A673 (cell line): ENCODE data around the gene HGF. TPM values are rescaled to one million over a fixed set of nuclear protein-coding genes. Genes with fewer than 3 reads are reported as not detected.
A peak's percentile ranks its signal among the peaks of the same experiment; 100 is the strongest.

Experiments used
- BruUV-seq: library from RNA; stranded (reverse); fragments of 400-500 nt; replicated peaks from 2 replicates; lab custom pipeline; 2021; lab: Mats Ljungman, UMichigan
- CTCF ChIA-PET: fragments of 300-600 bp; sonication (Branson Sonifier 250); formaldehyde crosslinking; loops from one replicate; lab custom pipeline; 2022; ENCODE audit warnings: antibody characterized with exemption; lab: Charles Lee
- POLR2A ChIA-PET: fragments of 300-600 bp; sonication (Branson Sonifier 250); formaldehyde crosslinking; loops from one replicate; lab custom pipeline; 2022; ENCODE audit warnings: antibody characterized with exemption; ENCODE audit not compliant: low non-redundant PET; lab: Charles Lee
- DNase-seq: peaks from one replicate; pipeline ENCODE4 v3.0.0-alpha.2; 2015; ENCODE audit warnings: low spot score
- H3K27ac ChIP-seq: fragments of 200-600 bp; sonication (generic); 2 replicates; pipeline ENCODE4 v1.5.1; 2016; ENCODE audit warnings: mixed run types, low read depth, mild to moderate bottlenecking, mixed read lengths, antibody characterized with exemption, low read length; ENCODE audit not compliant: poor library complexity, severe bottlenecking
- H3K27me3 ChIP-seq: fragments of 200-600 bp; sonication (generic); replicated peaks from 2 replicates; pipeline ENCODE4 v1.6.1; 2017; ENCODE audit warnings: mixed run types, low read depth, mild to moderate bottlenecking, mixed read lengths, antibody characterized with exemption, low read length; ENCODE audit not compliant: insufficient read depth, poor library complexity
- H3K36me3 ChIP-seq: fragments of 200-600 bp; sonication (generic); 2 replicates; pipeline ENCODE4 v1.6.1; 2016; ENCODE audit warnings: mixed run types, mild to moderate bottlenecking, mixed read lengths, antibody characterized with exemption, low read length; ENCODE audit not compliant: insufficient read depth, poor library complexity, severe bottlenecking
- H3K4me1 ChIP-seq: fragments of 200-600 bp; sonication (generic); 2 replicates; pipeline ENCODE4 v1.6.1; 2017; ENCODE audit warnings: mixed run types, mild to moderate bottlenecking, mixed read lengths, antibody characterized with exemption, low read length; ENCODE audit not compliant: insufficient read depth, poor library complexity, severe bottlenecking
- H3K4me3 ChIP-seq: fragments of 200-600 bp; sonication (generic); 2 replicates; pipeline ENCODE4 v1.5.1; 2016; ENCODE audit warnings: low read depth, mixed run types, mild to moderate bottlenecking, mixed read lengths, low read length; ENCODE audit not compliant: poor library complexity, severe bottlenecking
- H3K9me3 ChIP-seq: fragments of 200-600 bp; sonication (generic); 2 replicates; pipeline ENCODE4 v1.6.1; 2016; ENCODE audit warnings: mixed run types, low read depth, mild to moderate bottlenecking, mixed read lengths, antibody characterized with exemption, low read length; ENCODE audit not compliant: poor library complexity, severe bottlenecking
- EZH2 ChIP-seq: fragments of 200-600 bp; sonication (generic); IDR thresholded peaks from 2 replicates; pipeline ENCODE4 v1.6.1; 2017; ENCODE audit warnings: borderline replicate concordance, low read depth, mild to moderate bottlenecking, mixed read lengths, antibody characterized with exemption, low read length; ENCODE audit not compliant: poor library complexity, severe bottlenecking
- intact Hi-C: fragments of 100-400 bp; cut with micrococcal nuclease; formaldehyde crosslinking; loops from one replicate; pipeline ENCODE4 v1.10.0; 2022; ENCODE audit not compliant: unreplicated experiment
- total RNA-seq: library from RNA; stranded (reverse); gene quantifications from 2 replicates; pipeline ENCODE4 v1.2.3, GENCODE V29; 2021
- TF ChIP-seq, protein P1 (sequence below): fragments of 300-800, 200-600 bp; sonication (generic); conservative IDR thresholded peaks from 2 replicates; pipeline ENCODE4 v1.5.1; 2017; ENCODE audit warnings: low read depth, mild to moderate bottlenecking, antibody characterized with exemption, low read length, moderate library complexity, mixed read lengths

The HGF gene
- total RNA-seq, 1 experiment from 2014 or later: not detected

DNA sequence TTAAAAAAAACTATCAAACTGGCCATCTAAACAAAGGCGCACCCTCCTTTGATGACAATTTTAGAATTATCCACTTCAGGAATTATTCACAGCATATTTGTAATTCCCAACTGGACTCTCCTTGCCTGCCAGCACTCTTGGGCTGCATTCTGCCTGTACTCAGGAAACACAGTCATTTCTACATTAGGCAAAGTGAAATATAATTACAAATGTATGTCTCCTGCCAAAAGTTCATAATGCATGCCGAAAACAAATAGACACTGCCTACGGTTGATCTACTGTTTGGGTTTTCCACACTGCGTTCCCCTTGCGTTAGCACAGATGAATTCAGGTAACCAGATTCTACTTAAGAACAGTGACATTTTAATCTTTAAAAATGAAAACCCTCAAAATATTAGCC is 1.9 kb downstream of the HGF start:
- Histone ChIP-seq H3K4me1 (no peaks in the 10 kb centered on the region), H3K27me3 (no peaks in the 10 kb centered on the region), H3K9me3 (no peaks in the 10 kb centered on the region), H3K4me3 (no peak overlapping the region), H3K36me3 (no peaks in the 10 kb centered on the region), H3K27ac (no peak overlapping the region)
- ChIA-PET CTCF (no interaction called here), POLR2A (no interaction called here)
- DNase-seq: peak; percentile 12
- TF ChIP-seq EZH2: no peak
- TF ChIP-seq, protein P1, sequence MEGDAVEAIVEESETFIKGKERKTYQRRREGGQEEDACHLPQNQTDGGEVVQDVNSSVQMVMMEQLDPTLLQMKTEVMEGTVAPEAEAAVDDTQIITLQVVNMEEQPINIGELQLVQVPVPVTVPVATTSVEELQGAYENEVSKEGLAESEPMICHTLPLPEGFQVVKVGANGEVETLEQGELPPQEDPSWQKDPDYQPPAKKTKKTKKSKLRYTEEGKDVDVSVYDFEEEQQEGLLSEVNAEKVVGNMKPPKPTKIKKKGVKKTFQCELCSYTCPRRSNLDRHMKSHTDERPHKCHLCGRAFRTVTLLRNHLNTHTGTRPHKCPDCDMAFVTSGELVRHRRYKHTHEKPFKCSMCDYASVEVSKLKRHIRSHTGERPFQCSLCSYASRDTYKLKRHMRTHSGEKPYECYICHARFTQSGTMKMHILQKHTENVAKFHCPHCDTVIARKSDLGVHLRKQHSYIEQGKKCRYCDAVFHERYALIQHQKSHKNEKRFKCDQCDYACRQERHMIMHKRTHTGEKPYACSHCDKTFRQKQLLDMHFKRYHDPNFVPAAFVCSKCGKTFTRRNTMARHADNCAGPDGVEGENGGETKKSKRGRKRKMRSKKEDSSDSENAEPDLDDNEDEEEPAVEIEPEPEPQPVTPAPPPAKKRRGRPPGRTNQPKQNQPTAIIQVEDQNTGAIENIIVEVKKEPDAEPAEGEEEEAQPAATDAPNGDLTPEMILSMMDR: no peak
- intact Hi-C loops: no loop called here
- no TSS peak for BruUV-seq

DNA sequence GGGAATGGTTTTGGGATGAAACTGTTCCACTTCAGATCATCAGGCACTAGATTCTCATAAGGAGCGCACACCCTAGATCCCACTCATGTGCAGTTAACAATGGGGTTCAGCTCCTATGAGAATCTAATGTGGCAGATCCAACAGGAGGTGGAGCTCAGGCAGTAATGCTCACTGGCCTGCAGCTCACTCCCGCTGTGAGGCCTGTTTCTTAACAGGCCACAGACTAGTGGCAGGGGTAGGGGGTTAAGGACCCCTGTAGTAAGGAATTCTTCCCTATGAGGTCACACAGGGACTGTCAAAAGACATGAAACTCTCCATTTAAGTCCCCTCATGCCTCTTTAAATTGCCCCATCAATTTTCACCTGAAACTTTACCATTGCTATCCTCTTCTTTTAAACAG is 8.0 kb downstream of the HGF start:
- CTCF ChIA-PET: no interaction called here
- H3K27me3 ChIP-seq: no peaks in the 10 kb centered on the region
- no TSS peak for BruUV-seq
- POLR2A ChIA-PET: no interaction called here
- no peak for DNase-seq
- no peaks in the 10 kb centered on the region for H3K36me3 ChIP-seq
- TF ChIP-seq, protein P1: no peak
- TF ChIP-seq EZH2: no peak
- H3K27ac ChIP-seq: no peak overlapping the region
- peaks cover 6% of the 10 kb centered on the region for H3K4me1 ChIP-seq
- intact Hi-C loops: no loop called here
- no peak overlapping the region for H3K4me3 ChIP-seq
- no peaks in the 10 kb centered on the region for H3K9me3 ChIP-seq

DNA sequence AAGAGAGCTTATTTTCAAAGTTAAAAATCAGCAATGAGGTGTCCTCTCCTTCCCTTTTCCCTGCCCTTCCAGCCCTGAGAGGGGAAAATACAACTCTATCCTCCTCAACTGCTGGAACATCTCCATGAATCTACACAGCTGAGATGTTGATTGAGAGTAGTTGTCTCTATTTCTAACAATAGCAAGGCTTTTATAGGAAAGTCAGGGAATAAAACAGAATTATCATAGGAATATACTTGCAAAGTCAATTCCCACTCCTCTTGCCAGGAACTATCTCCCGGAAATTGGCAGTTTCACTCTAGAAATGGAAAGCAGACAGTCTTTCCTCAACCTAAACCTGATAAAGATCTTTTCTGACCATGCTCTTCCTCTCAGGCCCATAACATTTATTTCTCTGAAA is 8.8 kb downstream of the HGF start:
- ChIA-PET CTCF (no interaction called here), POLR2A (interaction anchor here (0.6 kb wide), 1 partner anchor 210 kb away, joined by 4 read pairs; no protein-coding TSS in a partner anchor)
- Histone ChIP-seq H3K9me3 (no peaks in the 10 kb centered on the region), H3K36me3 (no peaks in the 10 kb centered on the region), H3K4me3 (no peak overlapping the region), H3K27me3 (no peaks in the 10 kb centered on the region), H3K4me1 (peaks cover 6% of the 10 kb centered on the region), H3K27ac (no peak overlapping the region)
- no peak for DNase-seq
- intact Hi-C loops: no loop called here
- TF ChIP-seq EZH2: no peak
- TF ChIP-seq, protein P1: no peak
- BruUV-seq: no TSS peak
